ENCODE data around the gene EMC6.
A peak's percentile ranks its signal among the peaks of the same experiment; 100 is the strongest.

The EMC6 gene

GRCh38 chr17:3656353-3656752 is 12.3 kb upstream of the EMC6 start:
- DNase-seq (ENCODE audit: low spot score): no peak

- DNase-seq (ENCODE audit: low spot score): no peak
Observed at GRCh38 chr17:3656755-3657587, 11.6 kb upstream of the EMC6 start.

GRCh38 chr17:3657588-3657869 is 11.1 kb upstream of the EMC6 start:
- no peak for DNase-seq (ENCODE audit: low spot score)

GRCh38 chr17:3657874-3658783 is 10.5 kb upstream of the EMC6 start:
- DNase-seq (ENCODE audit: low spot score): no peak

GRCh38 chr17:3658784-3659449 is 9.7 kb upstream of the EMC6 start:
- no peak for DNase-seq (ENCODE audit: low spot score)

GRCh38 chr17:3659541-3660111 is 9.0 kb upstream of the EMC6 start:
- peak; percentile 21 for DNase-seq (ENCODE audit: low spot score)

- DNase-seq (ENCODE audit: low spot score): no peak
Observed at GRCh38 chr17:3660311-3660891, 8.2 kb upstream of the EMC6 start.

GRCh38 chr17:3663102-3664011 is 5.3 kb upstream of the EMC6 start:
- no peak for DNase-seq (ENCODE audit: low spot score)

GRCh38 chr17:3665834-3666233 is 2.8 kb upstream of the EMC6 start:
- DNase-seq (ENCODE audit: low spot score): no peak

GRCh38 chr17:3666516-3666915 is 2.1 kb upstream of the EMC6 start:
- DNase-seq (ENCODE audit: low spot score): no peak

- DNase-seq (ENCODE audit: low spot score): peak; percentile 79
Observed at GRCh38 chr17:3667366-3668278, 990 bp upstream of the EMC6 start.

- no peak for DNase-seq (ENCODE audit: low spot score)
Observed at GRCh38 chr17:3669085-3669347, 404 bp downstream of the EMC6 start.

GRCh38 chr17:3669548-3669947 is 936 bp downstream of the EMC6 start:
- no peak for DNase-seq (ENCODE audit: low spot score)

GRCh38 chr17:3672571-3672970 is 4.0 kb downstream of the EMC6 start:
- DNase-seq (ENCODE audit: low spot score): no peak

- DNase-seq (ENCODE audit: low spot score): no peak
Observed at GRCh38 chr17:3675886-3676285, 7.3 kb downstream of the EMC6 start.

GRCh38 chr17:3678095-3678820 is 9.6 kb downstream of the EMC6 start:
- no peak for DNase-seq (ENCODE audit: low spot score)

- DNase-seq (ENCODE audit: low spot score): no peak
Observed at GRCh38 chr17:3678821-3679530, 10.4 kb downstream of the EMC6 start.

- no peak for DNase-seq (ENCODE audit: low spot score)
Observed at GRCh38 chr17:3679531-3680126, 11.0 kb downstream of the EMC6 start.

Data from kidney capillary endothelial cell (primary cell).